Thyroid gland (tissue), 4 donors: ENCODE measurements around the gene LMX1B. TPM values are rescaled to one million over a fixed set of nuclear protein-coding genes. Genes with fewer than 3 reads are reported as not detected.

Experiments used
- DNase-seq, 2 donors: peaks; one replicate each; pipeline ENCODE4 v3.0.0-alpha.2; 2019
- H3K27ac ChIP-seq, 3 donors: fragments of 200-600 bp; sonication (generic); 1 replicate in 2 of 3; 2 replicates in 1 of 3; pipeline ENCODE4 v1.5.1; 2016 to 2019; ENCODE audit warnings: mild to moderate bottlenecking in 1 of 3, moderate library complexity in 1 of 3
- H3K27me3 ChIP-seq: fragments of 200-600 bp; sonication (generic); one replicate; pipeline ENCODE4 v1.5.1; 2019
- H3K36me3 ChIP-seq, 2 donors: fragments of 200-600 bp; sonication (generic); one replicate each; pipeline ENCODE4 v1.5.1; 2016 to 2019
- H3K4me1 ChIP-seq, 2 donors: fragments of 200-600 bp; sonication (generic); one replicate each; pipeline ENCODE4 v1.5.1; 2017 to 2019
- H3K4me3 ChIP-seq, 3 donors: fragments of 200-600 bp; sonication (generic); replicated peaks in 1 of 3; 1 replicate in 2 of 3; 2 replicates in 1 of 3; pipeline ENCODE4 v1.5.1; 2016; ENCODE audit warnings: mild to moderate bottlenecking in 1 of 3
- H3K9me3 ChIP-seq: fragments of 200-600 bp; sonication (generic); one replicate; pipeline ENCODE4 v1.5.1; 2017
- CTCF ChIP-seq, 6 experiments: fragments of 200-600 bp in 3 of 6; fragments of 450-650 bp in 3 of 6; sonication (generic) in 3 of 6; IDR thresholded peaks; one replicate each; pipeline ENCODE4 v1.5.1; 2016 to 2019; ENCODE audit warnings: antibody characterized with exemption in 6 of 6, mild to moderate bottlenecking in 2 of 6, inconsistent platforms in 1 of 6, moderate library complexity in 1 of 6
- POLR2A ChIP-seq, 2 donors: fragments of 450-650 bp; IDR thresholded peaks; one replicate each; pipeline ENCODE4 v1.6.1; 2017; ENCODE audit warnings: antibody characterized with exemption in 2 of 2, mild to moderate bottlenecking in 2 of 2, moderate library complexity in 1 of 2
- WGBS, 2 donors: methylation state at CpG; one replicate each; pipeline ENCODE4 v1.1.5; 2017; 5-methylcytosine and 5-hydroxymethylcytosine counted together
- intact Hi-C: fragments of 100-400 bp; cut with DNase I; formaldehyde crosslinking; loops from one replicate; pipeline ENCODE4 v1.15.1; 2023
- total RNA-seq, 4 donors: library from RNA; depleted of rRNA; stranded (reverse); fragments of >200 nt; gene quantifications; one replicate each; pipeline ENCODE4 v1.2.3, GENCODE V29; 2016

The LMX1B gene
- total RNA-seq, 4 donors from 2014 or later, result 0.68 to 5.5 (median 1.7) TPM

GRCh38 chr9:126615245-126615790, 1.6 kb downstream of the LMX1B start:
- Histone ChIP-seq H3K9me3 (no peaks in the 10 kb centered on the region), H3K27ac (no peak overlapping the region), H3K27me3 (no peaks in the 10 kb centered on the region), H3K4me1 (peaks cover 13 to 47% of the 10 kb centered on the region in 2 donors), H3K4me3 (peak overlapping the region in 1 of 3 donors; percentile 10), H3K36me3 (no peaks in the 10 kb centered on the region)
- peak; percentile 39 to 41 for DNase-seq
- 0 to 2% methylated on average over 14 to 23 of the region's 62 CpGs for WGBS, 2 donors
- intact Hi-C loops, result loop anchor here (10.0 kb wide), 1 partner anchor 169 kb away; no protein-coding TSS in a partner anchor
- TF ChIP-seq POLR2A (IDR thresholded peaks at IDR 0.05) (no peak), CTCF (IDR thresholded peaks at IDR 0.05) (no peak)

- TF ChIP-seq CTCF (IDR thresholded peaks at IDR 0.05) (no peak), POLR2A (IDR thresholded peaks at IDR 0.05) (no peak)
- Histone ChIP-seq H3K27me3 (no peaks in the 10 kb centered on the region), H3K27ac (no peak overlapping the region), H3K9me3 (no peaks in the 10 kb centered on the region), H3K4me1 (peaks cover 13 to 41% of the 10 kb centered on the region in 2 donors), H3K4me3 (peak overlapping the region in 1 of 3 donors; percentile 10), H3K36me3 (no peaks in the 10 kb centered on the region)
- intact Hi-C loops, result loop anchor here (10.0 kb wide), 1 partner anchor 169 kb away; no protein-coding TSS in a partner anchor
- WGBS, 2 donors, result 51 to 66% methylated on average over 7 to 14 of the region's 14 CpGs
- DNase-seq, result no peak
These were observed 2.2 kb downstream of the LMX1B start for GRCh38 chr9:126615791-126616447.

- no peak for DNase-seq
- H3K4me3 ChIP-seq, result no peak overlapping the region
- no peaks in the 10 kb centered on the region for H3K27me3 ChIP-seq
- TF ChIP-seq POLR2A (IDR thresholded peaks at IDR 0.05) (no peak), CTCF (IDR thresholded peaks at IDR 0.05) (no peak)
- intact Hi-C loops, result loop anchor here (10.0 kb wide), 1 partner anchor 168 kb away; no protein-coding TSS in a partner anchor
- WGBS, 2 donors, result 80 to 86% methylated on average over 7 to 10 of the region's 10 CpGs
- H3K36me3 ChIP-seq, result no peaks in the 10 kb centered on the region
- H3K27ac ChIP-seq, result no peak overlapping the region
- no peaks in the 10 kb centered on the region for H3K9me3 ChIP-seq
- peaks cover 8 to 35% of the 10 kb centered on the region in 2 donors for H3K4me1 ChIP-seq
These were observed 2.8 kb downstream of the LMX1B start for GRCh38 chr9:126616521-126616976.

GRCh38 chr9:126617003-126617822, 3.5 kb downstream of the LMX1B start:
- H3K4me3 ChIP-seq, result no peak overlapping the region
- 56 to 57% methylated on average over 14 to 18 of the region's 18 CpGs for WGBS, 2 donors
- H3K27ac ChIP-seq, result no peak overlapping the region
- H3K4me1 ChIP-seq, result peaks cover 8 to 30% of the 10 kb centered on the region in 2 donors
- DNase-seq, result no peak
- TF ChIP-seq CTCF (IDR thresholded peaks at IDR 0.05) (no peak), POLR2A (IDR thresholded peaks at IDR 0.05) (no peak)
- H3K27me3 ChIP-seq, result no peaks in the 10 kb centered on the region
- H3K36me3 ChIP-seq, result no peaks in the 10 kb centered on the region
- no peaks in the 10 kb centered on the region for H3K9me3 ChIP-seq
- intact Hi-C loops, result loop anchor here (10.0 kb wide), 1 partner anchor 168 kb away; no protein-coding TSS in a partner anchor
